ENCODE data around the gene PKD1L1.

Gene PKD1L1

DNA sequence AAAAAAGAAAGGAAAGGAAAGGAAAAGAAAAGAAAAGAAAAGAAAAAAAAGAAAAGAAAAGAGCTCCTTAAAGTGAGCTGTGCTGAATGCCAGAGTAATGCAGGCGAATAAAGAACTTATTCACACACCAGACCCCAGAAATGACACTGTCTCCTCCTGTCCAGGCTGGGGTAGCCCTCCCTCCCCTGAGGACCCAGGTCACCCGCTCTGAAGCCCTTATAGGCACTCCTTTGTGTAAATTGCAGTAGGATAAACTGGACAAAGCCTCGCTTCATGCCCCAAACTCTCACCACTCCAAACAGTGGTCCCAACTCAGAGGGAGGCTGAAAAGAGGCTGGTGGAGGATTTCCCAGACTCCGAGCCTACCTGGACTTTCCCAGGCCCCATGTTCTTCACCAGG lies 46.3 kb downstream of the PKD1L1 start:
- DNase-seq, result no peak

DNA sequence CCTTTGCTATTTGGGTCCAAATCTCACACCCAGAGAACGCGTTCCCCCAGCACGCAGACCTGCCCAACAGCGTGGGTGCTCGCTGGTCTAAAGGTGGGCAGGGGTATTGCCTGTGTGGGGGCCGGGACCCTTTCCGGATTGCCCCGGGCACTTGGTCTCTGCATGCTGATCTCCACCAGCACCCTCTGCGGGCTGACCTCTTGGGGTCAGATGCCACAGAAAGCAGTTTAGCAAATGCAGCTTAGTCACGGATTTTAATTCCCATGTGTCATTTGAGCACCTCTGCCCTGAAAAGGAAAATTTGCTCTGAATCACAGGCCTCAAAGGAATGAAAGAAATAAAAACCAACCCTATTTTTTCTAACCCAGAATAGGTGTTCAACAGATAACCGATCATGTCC lies 46.7 kb downstream of the PKD1L1 start:
- DNase-seq, result no peak

DNA sequence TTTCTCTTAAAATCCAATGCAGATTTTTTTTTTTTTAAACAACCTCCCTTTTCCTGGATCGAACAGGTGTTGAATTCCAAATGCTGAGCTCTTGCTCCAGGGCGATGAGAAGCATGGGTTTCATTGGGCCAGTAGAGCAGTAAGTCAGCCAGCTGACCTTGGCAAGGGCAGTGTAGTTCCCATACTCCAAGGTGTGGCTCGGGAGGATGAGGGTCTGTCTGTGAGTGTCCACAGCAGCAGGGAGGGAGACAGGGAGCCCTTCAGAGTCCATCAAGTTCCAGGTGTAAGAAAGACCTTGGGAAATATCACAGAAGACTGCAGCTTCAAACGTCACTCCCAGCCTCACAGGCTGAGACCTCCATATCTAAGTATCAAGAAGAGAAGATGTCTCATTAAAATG lies 50.4 kb downstream of the PKD1L1 start:
- no peak for DNase-seq

DNA sequence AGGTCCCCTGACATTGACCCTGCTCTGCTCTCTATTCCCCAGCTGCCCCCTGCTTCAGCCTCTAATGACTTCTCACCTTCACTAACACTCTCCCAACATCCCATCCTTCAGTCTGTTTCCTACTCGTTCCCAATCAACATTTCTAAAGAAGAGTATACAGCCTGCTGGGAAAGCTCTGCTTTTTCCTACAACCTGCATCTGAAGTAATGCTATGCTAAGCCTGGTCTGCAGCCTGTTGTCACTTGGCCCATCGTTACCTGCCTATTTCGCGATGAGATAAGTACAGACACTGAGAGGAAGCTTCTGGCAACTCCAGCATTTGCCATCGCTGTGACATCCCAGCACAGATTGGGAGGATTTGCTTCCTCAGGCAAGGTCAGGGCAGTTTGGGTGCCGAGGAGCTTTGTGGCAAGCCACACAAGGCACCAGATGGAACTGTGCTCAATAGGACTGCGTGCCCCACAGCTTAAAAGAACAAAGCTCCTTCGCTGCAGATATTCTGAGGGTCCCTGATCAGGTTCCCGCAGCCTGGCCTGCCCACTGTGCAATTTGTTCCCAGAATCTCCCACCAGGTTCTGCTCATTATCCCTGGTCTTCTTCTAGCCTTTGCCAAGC lies 51.4 kb downstream of the PKD1L1 start:
- DNase-seq, result no peak

DNA sequence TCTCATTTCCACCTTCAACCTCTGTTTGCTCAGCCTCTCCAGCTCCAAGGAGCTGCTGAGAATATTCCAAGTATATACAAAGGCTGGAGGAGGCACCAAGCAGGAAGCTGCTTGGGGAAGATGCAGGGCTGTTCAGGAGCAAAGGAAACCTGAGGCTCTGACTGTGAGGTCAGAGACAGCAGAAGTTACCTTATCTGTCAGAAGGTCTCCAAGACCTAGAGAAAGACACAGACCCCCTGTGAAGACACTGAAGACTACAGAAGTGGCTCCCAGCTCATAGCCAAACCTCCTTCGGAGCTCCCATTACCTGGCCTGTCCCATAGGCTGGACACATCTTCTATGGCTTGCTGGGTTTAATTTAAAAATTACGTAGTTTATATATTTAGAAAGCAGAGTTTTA lies 53.2 kb downstream of the PKD1L1 start:
- DNase-seq, result no peak

DNA sequence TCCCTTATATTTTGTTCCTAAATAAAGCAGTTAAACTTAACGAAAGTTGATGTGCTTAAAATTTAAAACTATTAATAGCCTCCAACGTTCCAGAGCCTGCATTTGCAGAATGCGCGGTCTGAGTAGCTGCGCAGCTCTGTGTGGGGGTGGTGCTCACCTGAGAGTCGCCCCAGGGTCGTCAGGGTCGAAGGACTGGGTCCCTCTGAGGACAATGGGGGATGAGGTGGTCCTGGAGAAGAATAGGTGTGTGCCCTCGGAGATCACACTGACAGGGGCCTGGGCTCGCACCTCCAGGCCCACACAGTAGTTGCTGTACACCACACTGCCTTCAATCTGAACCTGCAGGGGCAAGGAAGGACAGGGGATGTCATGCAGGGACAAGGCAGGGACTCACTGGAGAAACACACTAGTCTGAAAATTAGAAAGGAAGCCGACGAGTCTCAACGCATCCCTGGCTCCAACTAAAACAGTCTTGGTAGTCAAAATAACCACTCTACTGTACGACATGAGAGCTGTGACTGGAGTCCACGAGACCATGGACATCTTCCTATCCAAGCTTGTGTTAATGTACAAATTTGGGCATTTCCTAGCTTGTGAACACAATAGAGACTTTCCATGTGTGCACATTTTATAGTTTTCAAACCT lies 54.4 kb downstream of the PKD1L1 start:
- no peak for DNase-seq

DNA sequence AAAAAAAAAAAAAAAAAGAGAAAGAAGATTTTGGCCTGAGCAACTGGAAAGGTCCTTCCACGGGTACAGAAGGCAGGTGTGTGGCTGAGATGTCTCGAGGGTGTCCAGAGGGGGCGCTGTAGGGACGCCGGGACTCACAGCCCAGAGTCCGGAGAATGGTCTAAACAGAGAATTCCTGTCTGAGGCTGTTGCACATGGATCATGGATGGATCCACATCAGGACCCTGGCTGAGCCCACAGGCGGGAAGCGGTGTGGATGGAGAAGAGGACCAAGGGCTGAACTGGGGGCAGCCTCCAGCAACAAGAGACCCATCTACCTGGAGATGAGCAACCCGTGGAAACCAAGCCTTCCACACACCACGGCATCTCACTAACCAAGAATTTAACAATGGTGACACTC lies 55.0 kb downstream of the PKD1L1 start:
- DNase-seq, result no peak

DNA sequence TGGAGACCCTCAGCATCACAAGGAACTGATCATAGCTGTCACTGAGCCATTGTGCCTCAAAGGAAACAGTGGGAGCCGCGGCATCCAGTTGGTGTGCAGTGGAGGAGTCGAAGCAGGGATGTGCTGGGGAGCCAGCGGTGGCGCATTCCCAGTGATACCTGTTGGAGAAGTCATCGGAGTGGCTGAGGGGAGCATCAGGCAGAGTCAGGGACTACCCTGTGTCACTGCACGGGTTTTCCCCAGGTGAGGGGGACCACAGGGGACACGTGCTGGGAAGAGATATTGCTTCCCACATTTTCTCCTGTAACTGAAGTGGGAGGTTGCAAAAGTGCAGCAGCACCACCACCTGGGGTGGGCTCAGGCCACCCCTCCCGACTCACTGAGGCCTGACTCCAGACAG lies 57.7 kb downstream of the PKD1L1 start:
- no peak for DNase-seq

DNA sequence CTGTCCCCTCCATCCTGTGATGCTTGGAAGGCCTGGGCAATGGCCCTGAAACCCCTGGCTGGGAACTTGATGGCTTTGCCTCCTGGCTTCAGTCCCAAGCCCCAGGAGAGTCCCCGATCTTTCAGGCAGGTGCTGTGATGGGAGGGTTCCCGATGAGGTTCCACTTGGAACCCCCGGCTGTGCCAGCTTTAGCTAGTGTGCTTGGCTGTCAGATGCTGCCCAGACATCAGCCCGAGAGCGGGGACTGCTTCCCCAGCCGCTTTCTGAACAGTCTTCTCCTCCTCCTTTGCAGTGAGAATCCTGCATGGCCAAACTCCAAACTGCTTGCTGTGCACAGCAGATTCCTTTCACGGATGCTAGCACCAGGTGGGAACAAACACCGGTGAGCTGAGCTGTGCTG lies 58.1 kb downstream of the PKD1L1 start:
- DNase-seq, result no peak

DNA sequence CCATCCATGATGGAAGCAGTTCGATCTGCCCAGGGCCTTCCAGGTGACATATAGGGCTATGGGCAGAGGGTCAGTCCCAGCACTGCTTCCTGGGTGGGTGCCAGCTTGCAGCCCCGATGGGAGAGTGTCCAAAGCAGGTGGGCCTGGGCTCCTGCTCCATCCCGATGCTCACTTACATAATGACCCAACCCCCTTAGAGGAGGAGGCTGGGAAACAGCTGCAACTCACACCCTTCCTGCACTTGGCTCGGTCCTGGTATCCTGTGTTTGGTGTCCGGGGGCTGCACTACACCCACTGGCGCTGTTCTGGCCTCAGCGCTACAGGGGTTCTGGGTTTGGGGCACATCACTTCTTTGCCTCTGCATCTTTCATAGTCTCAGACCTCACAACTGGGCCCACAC lies 58.5 kb downstream of the PKD1L1 start:
- DNase-seq, result no peak

DNA sequence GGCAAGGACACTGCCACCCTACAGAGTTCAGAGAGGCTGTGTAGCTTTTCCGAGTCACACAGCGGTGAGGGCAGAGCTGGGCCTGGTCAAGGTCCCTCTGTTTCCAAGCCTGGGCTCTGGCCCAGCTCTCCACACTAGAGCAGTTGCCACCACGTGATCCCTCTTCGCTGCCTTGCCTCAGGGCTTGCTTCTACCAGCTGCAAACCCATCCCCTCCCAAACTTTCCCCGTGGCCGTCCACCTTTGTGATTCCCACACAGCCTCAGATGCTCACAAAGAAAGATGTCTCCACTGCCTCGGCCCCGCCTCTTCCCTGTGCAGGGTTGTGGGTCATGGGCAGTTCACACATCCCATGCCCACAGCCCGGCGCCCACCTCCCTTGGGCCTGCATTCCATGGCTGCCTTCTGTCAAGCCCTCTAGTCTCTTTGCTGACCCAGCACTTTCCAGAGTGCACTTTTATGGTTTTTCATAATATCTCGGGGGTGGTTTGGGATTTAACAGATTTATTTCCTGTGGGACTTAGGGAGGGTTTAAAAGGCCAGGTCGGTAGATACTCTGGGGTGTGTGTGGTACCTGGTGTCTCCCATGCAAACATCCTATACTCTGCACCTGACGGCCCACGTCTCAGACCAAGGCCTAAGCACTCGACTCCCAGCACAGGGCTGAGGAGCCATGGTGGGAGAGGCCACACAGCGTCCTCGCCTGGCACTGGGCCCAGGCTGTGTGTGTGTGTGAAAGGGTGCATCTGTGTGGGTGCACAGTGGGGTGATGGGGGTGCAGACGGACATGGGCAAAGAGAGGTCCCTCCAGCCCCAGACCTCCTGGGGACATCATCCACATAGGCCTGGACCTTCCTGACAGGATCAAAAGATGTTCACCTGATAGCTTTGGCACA lies 59.6 kb downstream of the PKD1L1 start:
- no peak for DNase-seq

DNA sequence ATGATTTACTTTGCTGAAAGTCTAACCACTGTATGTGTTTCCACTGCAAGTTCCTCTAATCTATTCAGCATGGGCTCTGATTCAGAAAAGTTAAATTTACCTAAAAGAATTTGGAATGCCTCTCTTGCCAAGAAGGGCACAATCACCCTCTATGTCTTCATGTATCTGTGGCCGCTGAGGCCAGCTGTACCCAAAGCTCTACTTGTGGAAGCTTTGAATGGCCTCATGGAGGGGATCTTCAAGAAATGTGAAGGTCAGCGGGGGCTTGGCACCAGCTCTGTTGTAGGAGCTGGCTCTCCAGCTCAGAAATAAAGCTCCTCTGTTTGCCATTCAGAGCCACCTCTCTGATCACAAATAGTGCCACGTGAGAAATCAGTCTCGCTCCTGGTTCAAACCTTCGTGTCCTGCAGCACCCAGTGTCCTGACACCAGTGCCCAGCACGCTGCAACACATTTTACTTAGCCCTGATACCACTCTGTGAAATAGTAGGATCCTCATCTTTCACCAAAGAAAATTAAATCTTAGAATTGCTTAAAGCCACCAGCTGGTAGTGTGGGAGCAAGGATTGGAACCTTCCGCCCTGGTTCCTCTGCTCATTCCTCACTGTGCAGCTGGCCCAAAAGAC lies 61.1 kb downstream of the PKD1L1 start:
- no peak for DNase-seq

DNA sequence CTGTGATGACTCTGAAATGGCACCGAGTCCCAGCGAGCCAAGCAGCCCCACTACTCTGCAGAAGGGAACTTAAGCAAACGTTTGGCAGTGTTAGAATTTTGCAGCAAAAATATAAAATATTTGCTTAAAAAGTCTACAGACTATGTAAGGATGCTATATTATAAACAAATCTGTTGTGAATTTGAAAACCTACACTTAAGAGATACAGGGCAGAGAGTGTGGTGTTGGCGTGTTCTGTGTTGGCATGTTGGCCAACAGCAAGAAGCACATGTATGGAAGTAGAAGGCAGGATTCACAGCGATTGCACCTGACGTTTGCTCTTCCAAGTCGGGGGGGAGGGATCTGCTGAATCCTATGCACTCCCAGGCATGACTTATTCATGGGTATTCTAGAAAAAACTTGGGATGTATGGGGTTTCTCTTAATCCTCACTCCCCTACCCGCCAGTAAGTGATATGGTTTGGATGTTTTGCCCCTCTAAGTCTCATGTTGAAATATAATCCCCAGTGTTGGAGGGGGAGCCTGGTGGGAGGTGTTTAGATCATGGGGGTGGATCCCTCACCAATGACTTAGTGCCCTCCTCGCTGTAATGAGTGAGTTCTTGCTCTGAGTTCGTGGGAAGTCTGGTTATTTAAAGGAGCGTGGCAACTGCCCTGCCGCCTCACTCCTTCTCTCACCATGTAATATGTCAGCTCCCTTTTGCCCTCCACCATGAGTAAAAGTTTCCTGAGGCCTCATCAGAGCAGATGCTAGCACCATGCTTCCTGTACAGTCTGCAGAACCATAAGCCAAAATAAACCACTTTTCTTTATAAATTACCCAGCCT lies 62.1 kb downstream of the PKD1L1 start:
- DNase-seq, result no peak

DNA sequence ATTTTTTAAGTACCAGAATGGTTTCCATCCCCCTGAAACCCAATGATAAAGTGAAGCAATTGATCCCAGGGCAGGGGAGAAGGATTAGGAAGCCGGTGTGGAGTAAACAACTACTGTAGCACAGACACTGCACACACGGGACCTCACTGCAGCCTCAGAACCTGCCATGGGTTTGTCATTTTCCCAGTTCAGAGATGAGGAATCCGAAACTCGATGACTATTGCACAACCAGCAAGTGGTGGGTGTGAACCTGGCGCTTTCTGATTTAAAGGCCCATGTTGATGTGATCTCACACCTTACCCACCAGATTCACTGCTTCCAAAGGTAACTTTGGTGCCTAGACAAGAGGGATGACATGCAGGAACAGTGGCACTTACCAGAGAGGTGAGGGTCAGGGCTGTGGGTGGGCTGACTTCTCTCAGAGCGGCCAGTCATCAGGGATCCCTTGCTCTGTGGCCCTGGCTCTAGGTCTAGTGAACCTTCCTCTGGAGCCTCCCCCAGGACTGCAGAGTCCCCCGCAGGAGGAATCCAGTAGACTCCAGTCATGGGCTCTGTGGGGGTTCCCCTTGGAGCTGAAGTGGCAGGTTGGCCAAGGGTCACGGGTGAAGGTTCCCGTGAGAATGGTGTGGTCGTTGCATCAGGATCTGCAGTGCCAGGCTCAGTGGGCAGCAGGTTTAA lies 62.8 kb downstream of the PKD1L1 start:
- DNase-seq, result no peak

DNA sequence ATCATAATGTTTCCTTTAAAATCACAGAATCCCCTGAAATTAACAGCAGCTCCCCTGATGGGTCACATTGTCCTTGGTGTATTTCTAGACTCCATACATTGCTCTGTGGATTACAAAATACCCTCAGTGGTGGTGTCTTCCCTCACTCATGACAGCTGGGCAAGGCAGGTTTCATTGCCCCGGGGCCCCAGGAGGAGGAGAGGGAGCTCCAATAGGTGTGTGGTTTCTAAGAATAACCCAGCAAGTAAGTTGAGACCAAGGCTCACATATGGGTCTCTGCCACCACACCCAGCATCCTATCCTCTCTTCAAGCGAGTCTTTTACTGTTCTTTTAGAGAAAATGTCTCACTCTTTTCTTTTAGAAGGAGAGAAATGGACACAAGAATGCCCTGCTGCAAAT lies 63.6 kb downstream of the PKD1L1 start:
- DNase-seq, result no peak

DNA sequence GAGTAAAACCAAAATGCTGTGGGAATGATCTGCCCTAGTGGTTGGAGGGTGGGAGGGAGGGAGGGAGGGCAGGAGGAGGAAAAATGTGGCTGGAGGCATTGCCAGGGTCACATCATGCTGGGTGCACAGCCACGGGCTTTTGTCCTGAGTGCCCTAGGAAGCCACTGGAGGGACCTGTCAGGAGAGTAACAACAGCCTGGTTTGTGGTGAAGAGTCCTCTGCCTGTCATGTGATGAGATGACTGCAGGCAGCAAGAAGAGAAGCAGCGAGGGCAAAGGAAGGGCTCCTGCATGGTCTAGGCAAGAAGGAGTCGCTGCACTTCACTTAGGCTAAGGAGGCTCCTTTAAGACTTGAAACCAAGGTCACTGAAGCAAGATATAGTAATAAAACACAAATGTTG lies 65.6 kb downstream of the PKD1L1 start:
- no peak for DNase-seq

DNA sequence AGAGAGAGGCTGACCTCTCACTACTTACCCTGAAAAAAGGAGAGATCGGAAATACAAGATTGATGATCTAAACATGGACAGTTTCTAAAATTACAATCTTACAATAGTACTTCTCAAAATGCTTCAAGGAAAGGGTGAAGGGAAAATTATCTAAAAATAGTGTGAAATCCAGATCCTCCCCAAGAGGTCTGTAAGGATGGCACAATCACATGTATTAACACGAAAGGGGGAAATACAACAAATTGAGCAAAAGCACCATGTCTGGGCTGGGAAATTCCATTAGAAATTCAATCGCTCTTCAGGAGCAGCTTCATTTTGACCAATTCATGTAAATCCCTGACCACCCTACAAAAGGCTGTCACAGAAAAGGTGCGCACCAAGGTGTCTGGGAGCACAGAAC lies 67.0 kb downstream of the PKD1L1 start:
- DNase-seq, result no peak

DNA sequence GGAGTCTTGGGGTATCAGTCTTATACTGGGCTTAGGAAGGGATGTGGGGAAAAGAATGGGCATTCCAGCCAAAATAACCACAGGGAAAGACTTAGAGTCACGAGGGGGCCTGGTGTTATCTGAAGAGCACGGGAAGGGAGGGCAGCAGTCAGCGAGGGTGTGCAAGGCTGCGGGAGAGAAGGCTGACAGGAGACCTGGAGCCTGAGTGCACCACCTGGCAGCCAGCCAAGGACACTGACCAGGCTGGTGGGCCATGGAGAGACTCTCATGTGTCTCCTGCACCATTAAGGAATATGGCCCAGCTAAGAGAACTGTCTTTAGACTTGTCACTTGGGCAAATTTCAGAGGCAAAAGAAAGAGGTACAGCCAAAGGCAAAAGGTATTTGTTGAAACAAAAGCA lies 69.6 kb downstream of the PKD1L1 start:
- DNase-seq, result no peak

DNA sequence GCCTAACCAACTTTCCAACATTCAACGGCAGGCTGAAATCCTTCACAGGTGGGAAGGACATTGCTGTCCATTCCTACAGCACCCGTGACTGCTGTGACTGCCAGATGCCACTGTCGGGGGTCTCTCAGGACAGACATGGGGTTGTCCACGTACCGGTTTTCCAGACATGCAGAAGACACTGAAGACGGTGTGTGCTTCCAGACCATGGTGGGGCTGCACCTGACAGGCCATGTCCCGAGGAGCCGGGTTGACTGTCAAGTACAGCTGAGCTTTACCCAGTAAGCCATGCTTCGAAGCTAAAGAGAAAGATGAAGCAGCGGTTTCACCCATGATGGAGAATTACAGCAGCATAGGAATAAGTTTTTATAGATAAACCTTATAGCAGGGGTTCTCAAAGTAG lies 70.9 kb downstream of the PKD1L1 start:
- DNase-seq, result no peak

DNA sequence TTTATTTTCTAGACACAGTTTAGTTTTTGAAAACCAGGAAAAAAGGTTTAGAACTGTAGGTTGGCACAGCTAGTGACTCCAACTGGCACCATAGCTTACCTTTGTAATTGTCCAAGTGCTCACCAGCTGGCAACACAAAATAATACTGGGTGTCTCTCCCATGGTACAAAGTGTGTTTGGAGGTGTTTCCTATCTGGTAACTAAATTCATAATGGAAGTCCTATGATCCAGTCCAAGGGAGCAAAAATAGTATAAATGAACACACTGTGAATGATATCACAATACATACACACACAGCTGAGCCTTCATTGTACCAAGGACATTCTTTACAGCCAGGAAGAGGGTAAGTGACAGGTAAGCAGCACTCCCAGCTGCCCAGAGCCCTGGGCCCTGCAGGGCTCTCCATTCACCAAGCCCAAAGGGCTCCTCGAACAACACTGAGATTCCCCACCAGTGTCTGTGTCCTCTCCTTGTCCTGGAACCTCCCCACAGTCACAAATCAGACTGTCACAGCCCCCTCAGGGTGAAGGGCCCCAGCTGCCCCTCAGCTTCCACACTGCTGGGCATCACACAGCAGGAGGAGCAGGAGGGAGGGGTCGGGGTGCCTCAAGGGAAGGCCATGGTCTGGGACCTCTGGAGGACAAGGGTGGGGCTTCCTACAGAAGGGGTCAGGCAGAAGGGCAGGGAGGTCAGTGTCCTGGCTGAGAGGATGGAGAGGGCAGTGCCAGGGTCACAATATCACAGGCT lies 72.1 kb downstream of the PKD1L1 start:
- no peak for DNase-seq

DNA sequence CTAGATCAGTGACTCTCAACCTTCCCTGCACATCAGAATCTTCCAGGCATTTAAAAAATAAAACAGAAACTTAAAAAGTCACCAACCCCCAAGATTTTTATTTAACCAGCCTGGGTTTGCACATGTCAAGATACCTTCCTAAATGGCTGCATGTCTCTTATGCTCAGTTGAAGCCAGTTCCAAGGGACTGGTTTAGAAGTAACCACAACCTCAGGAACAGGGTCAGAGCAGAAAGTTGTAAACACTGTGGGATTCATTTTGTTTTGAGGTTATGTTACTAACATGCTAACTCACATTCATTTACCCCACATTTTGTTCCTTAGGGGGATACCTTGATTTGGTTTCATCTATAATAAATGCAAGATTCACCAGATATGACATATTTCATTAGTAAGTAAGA lies 72.9 kb downstream of the PKD1L1 start:
- no peak for DNase-seq

DNA sequence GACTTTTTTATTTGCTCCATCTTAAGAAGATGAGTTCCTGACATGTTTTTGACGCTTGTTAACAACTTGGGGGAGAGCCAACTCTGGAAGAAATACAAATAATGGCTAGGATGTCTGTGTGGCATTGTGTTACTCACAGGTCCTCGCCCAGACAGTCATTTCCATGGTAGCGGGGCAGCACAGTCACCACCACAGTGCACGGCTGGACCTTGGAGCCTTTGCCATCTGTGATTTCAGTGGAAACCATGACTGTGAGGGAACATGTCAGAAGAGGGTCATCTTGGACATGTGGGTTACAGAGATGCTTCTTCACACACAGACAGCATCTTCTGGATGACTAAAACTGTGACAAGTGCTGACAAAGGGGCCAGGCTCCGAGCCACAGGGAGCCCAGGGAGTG lies 74.5 kb downstream of the PKD1L1 start:
- no peak for DNase-seq
